Measurements from ENCODE around the gene KCMF1.

KCMF1 gene

DNA sequence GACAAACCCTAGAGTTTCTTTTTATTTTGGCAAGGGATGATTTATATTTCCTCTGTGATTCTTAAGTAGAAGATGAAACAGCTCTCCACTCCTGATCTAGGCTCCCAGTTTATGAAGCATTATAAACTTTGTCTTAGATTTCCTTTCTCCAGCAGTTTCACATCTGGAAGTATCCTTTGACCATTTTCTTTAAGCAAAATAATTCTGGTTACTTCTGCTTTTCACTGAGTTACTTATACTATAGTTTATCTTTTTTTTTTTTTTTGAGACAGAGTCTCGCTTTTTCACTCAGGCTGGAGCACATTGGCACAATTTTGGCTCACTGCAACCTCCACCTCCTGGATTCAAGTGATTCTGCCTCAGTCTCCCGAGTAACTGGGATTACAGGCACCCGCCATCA, 45.5 kb downstream of the KCMF1 start:
- DNase-seq (ENCODE audit: low read depth, low spot score) = no peak
- H3K9me3 ChIP-seq (ENCODE audit: insufficient read depth, low read length) = no peaks in the 10 kb centered on the region
- no peak overlapping the region for H3K9ac ChIP-seq (ENCODE audit: insufficient read length, low read depth)
- H3K4me3 ChIP-seq (ENCODE audit: insufficient read length, low read depth) = no peak overlapping the region
- no peaks in the 10 kb centered on the region for H3K36me3 ChIP-seq (ENCODE audit: insufficient read depth, insufficient read length, low read length)
- H3K27me3 ChIP-seq (ENCODE audit: insufficient read depth, insufficient read length) = no peaks in the 10 kb centered on the region
- TF ChIP-seq ZNF274 (IDR thresholded peaks at IDR 0.05; ENCODE audit: low read depth, low read length) (no peak), YY1 (IDR thresholded peaks at IDR 0.05; ENCODE audit: insufficient read depth, insufficient read length) (no peak), SUZ12 (IDR thresholded peaks at IDR 0.05; ENCODE audit: extremely low read depth, insufficient read depth, insufficient read length) (no peak)
- no peaks in the 10 kb centered on the region for H3K4me1 ChIP-seq (ENCODE audit: insufficient read depth, insufficient read length)

DNA sequence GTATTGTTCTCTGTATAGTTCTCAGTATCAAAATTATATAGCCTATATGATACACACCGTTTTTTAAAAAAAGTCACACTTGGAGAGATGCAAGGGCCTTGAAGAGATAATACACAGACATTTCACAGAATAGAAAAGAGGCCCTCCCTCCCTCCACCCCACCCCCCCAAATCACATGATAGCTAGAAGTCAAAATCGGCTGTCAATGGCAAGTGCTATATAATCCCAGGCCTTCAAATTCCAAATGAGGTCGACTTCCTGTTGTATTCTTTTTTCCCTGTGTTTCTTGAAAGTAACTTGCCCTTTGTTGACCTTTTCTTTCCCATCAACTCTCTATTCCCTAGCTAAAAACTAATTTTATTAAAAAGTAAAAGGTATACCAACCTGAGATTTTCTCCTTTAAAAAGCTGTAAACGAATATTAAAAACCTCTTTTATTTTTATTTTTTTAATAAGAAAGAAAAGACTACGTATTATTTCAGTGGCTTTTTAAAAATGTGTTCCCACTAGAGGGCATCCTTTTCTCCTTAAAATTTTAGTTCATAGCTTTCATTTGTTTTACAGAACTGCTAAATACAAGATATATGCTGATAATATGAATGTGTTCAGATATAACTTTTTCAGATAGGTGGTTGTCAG, 46.6 kb downstream of the KCMF1 start:
- peak; percentile 28 for DNase-seq (ENCODE audit: low read depth, low spot score)
- TF ChIP-seq YY1 (IDR thresholded peaks at IDR 0.05; ENCODE audit: insufficient read depth, insufficient read length) (no peak), ZNF274 (IDR thresholded peaks at IDR 0.05; ENCODE audit: low read depth, low read length) (no peak), SUZ12 (IDR thresholded peaks at IDR 0.05; ENCODE audit: extremely low read depth, insufficient read depth, insufficient read length) (no peak)

DNA sequence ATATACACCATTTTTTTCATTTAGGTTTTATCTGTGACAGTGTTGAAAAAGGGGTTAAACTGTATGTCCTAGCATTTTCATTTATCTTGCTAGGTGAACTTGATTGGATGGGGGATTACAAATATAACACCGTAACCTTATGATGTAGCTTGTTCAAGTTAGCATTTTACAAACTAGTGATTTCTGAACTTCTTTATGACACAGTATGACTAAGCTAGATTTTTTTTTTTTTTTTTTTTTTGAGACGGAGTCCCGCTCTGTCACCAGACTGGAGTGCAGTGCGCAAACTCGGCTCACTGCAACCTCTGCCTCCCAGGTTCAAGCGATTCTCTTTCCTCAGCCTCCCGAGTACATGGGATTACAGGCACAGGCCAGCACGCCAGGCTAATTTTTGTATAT, 47.1 kb downstream of the KCMF1 start:
- H3K9me3 ChIP-seq (ENCODE audit: insufficient read depth, low read length) = no peaks in the 10 kb centered on the region
- H3K9ac ChIP-seq (ENCODE audit: insufficient read length, low read depth) = no peak overlapping the region
- H3K27me3 ChIP-seq (ENCODE audit: insufficient read depth, insufficient read length) = no peaks in the 10 kb centered on the region
- no peaks in the 10 kb centered on the region for H3K4me1 ChIP-seq (ENCODE audit: insufficient read depth, insufficient read length)
- no peak for TF ChIP-seq ZNF274 (IDR thresholded peaks at IDR 0.05; ENCODE audit: low read depth, low read length)
- TF ChIP-seq SUZ12 (IDR thresholded peaks at IDR 0.05; ENCODE audit: extremely low read depth, insufficient read depth, insufficient read length) = no peak
- no peak for TF ChIP-seq YY1 (IDR thresholded peaks at IDR 0.05; ENCODE audit: insufficient read depth, insufficient read length)
- no peak overlapping the region for H3K4me3 ChIP-seq (ENCODE audit: insufficient read length, low read depth)
- no peak for DNase-seq (ENCODE audit: low read depth, low spot score)
- H3K36me3 ChIP-seq (ENCODE audit: insufficient read depth, insufficient read length, low read length) = no peaks in the 10 kb centered on the region

More for the DNA sequence above, 46.6 kb downstream of the KCMF1 start:
- Histone ChIP-seq H3K36me3 (ENCODE audit: insufficient read depth, insufficient read length, low read length) (no peaks in the 10 kb centered on the region), H3K4me1 (ENCODE audit: insufficient read depth, insufficient read length) (no peaks in the 10 kb centered on the region), H3K9me3 (ENCODE audit: insufficient read depth, low read length) (no peaks in the 10 kb centered on the region), H3K4me3 (ENCODE audit: insufficient read length, low read depth) (no peak overlapping the region), H3K27me3 (ENCODE audit: insufficient read depth, insufficient read length) (no peaks in the 10 kb centered on the region), H3K9ac (ENCODE audit: insufficient read length, low read depth) (no peak overlapping the region)

DNA sequence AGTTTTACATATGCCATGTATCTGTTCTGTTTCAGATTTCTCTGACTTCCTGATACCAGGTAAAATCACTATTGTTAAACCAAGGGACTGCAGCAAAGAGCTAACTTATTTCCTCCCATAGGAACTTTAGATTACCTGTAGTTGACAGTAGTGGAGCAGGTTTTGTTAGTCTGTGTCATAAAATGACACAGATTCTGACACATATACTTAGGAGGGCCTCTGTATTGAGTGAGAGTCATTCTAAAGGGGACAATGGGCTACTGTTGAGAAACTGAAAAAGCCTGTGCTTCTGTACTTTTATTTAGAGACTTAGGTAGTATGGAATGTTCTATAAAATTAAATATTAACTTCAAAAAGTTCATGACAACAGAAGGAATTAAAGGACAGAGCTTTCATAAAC, 48.2 kb downstream of the KCMF1 start:
- Histone ChIP-seq H3K9ac (ENCODE audit: insufficient read length, low read depth) (no peak overlapping the region), H3K36me3 (ENCODE audit: insufficient read depth, insufficient read length, low read length) (no peaks in the 10 kb centered on the region), H3K4me1 (ENCODE audit: insufficient read depth, insufficient read length) (no peaks in the 10 kb centered on the region), H3K4me3 (ENCODE audit: insufficient read length, low read depth) (no peak overlapping the region), H3K27me3 (ENCODE audit: insufficient read depth, insufficient read length) (no peaks in the 10 kb centered on the region), H3K9me3 (ENCODE audit: insufficient read depth, low read length) (no peaks in the 10 kb centered on the region)
- TF ChIP-seq SUZ12 (IDR thresholded peaks at IDR 0.05; ENCODE audit: extremely low read depth, insufficient read depth, insufficient read length) (no peak), YY1 (IDR thresholded peaks at IDR 0.05; ENCODE audit: insufficient read depth, insufficient read length) (no peak), ZNF274 (IDR thresholded peaks at IDR 0.05; ENCODE audit: low read depth, low read length) (no peak)
- DNase-seq (ENCODE audit: low read depth, low spot score) = no peak

DNA sequence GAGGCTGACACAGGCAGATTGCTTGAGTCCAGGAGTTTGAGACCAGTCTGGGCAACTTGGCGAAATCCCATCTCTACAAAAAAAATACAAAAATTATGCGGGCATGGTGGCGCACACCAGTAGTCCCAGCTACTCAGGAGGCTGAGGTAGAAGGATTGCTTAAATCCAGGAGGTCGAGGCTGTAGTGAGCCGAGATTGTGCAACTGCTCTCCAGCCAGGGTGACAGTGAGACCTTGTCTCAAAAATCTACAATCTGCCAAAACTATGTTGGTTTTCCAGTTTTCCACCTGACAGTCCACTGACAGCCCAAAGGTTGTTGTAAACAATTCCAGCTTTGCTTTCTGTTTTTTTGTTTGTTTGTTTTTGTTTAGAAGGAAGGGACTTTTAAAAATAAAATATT, 51.3 kb downstream of the KCMF1 start:
- TF ChIP-seq ZNF274 (IDR thresholded peaks at IDR 0.05; ENCODE audit: low read depth, low read length) (no peak), YY1 (IDR thresholded peaks at IDR 0.05; ENCODE audit: insufficient read depth, insufficient read length) (no peak), SUZ12 (IDR thresholded peaks at IDR 0.05; ENCODE audit: extremely low read depth, insufficient read depth, insufficient read length) (no peak)
- Histone ChIP-seq H3K9ac (ENCODE audit: insufficient read length, low read depth) (no peak overlapping the region), H3K4me1 (ENCODE audit: insufficient read depth, insufficient read length) (no peaks in the 10 kb centered on the region), H3K36me3 (ENCODE audit: insufficient read depth, insufficient read length, low read length) (no peaks in the 10 kb centered on the region), H3K27me3 (ENCODE audit: insufficient read depth, insufficient read length) (no peaks in the 10 kb centered on the region), H3K4me3 (ENCODE audit: insufficient read length, low read depth) (no peak overlapping the region), H3K9me3 (ENCODE audit: insufficient read depth, low read length) (no peaks in the 10 kb centered on the region)
- DNase-seq (ENCODE audit: low read depth, low spot score) = no peak

DNA sequence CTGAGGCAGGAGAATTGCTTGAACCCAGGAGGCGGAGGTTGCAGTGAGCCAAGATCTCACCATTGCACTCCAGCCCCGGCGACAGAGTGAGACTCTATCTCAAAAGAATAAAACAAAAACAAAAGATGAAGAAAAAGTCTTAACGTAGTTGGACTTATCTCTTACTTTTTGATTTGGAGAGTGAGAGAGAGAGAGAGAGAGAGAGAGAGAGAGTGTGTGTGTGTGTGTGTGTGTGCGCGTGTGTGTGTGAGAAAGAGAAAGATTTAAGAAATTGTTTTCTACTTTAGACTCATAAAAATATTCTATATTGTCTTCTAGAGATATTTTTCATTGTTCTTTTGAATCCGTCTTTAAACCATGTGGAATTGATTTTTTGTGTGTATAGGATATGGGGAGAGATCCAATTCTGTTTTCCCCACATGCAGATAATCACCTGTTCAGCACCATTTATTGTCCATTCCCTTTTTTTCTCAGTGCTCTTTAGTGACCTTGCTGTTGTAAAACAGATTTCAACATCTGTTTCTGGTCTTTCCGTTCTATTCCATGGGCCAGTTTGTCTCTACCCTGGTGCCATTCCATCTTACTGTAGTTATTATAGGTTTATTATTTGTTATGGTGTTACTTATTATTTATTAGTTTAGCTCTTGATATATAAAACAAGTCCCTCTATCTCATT, 53.5 kb downstream of the KCMF1 start:
- no peak for TF ChIP-seq YY1 (IDR thresholded peaks at IDR 0.05; ENCODE audit: insufficient read depth, insufficient read length)
- peaks cover 9% of the 10 kb centered on the region for H3K36me3 ChIP-seq (ENCODE audit: insufficient read depth, insufficient read length, low read length)
- no peak for DNase-seq (ENCODE audit: low read depth, low spot score)

DNA sequence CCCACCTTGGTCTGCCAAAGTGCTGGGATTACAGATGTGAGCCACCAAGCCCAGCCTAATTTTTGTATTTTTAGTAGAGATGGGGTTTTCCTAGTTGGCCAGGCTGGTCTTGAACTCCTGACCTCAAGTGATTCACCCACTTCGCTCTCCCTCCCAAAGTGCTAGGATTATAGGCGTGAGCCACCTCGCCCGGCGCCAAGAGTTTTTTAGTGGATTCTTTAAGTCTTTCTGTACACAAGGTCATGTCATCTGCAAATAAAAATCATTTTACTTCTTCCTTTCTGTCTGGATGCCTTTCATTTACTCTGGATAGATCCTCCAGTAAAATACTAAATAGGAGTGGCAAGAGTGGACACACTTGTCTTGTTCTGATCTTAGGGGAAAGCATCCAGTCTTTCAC, 61.7 kb downstream of the KCMF1 start:
- TF ChIP-seq ZNF274 (IDR thresholded peaks at IDR 0.05; ENCODE audit: low read depth, low read length) = no peak
- TF ChIP-seq YY1 (IDR thresholded peaks at IDR 0.05; ENCODE audit: insufficient read depth, insufficient read length) = no peak
- no peak for TF ChIP-seq SUZ12 (IDR thresholded peaks at IDR 0.05; ENCODE audit: extremely low read depth, insufficient read depth, insufficient read length)
- no peaks in the 10 kb centered on the region for H3K4me1 ChIP-seq (ENCODE audit: insufficient read depth, insufficient read length)
- H3K4me3 ChIP-seq (ENCODE audit: insufficient read length, low read depth) = no peak overlapping the region
- no peak for DNase-seq (ENCODE audit: low read depth, low spot score)
- H3K36me3 ChIP-seq (ENCODE audit: insufficient read depth, insufficient read length, low read length) = peaks cover 53% of the 10 kb centered on the region
- H3K9ac ChIP-seq (ENCODE audit: insufficient read length, low read depth) = no peak overlapping the region
- no peaks in the 10 kb centered on the region for H3K27me3 ChIP-seq (ENCODE audit: insufficient read depth, insufficient read length)
- no peaks in the 10 kb centered on the region for H3K9me3 ChIP-seq (ENCODE audit: insufficient read depth, low read length)

More for the DNA sequence above, 53.5 kb downstream of the KCMF1 start:
- no peak overlapping the region for H3K9ac ChIP-seq (ENCODE audit: insufficient read length, low read depth)
- no peaks in the 10 kb centered on the region for H3K4me1 ChIP-seq (ENCODE audit: insufficient read depth, insufficient read length)
- no peaks in the 10 kb centered on the region for H3K27me3 ChIP-seq (ENCODE audit: insufficient read depth, insufficient read length)
- H3K4me3 ChIP-seq (ENCODE audit: insufficient read length, low read depth) = no peak overlapping the region
- no peaks in the 10 kb centered on the region for H3K9me3 ChIP-seq (ENCODE audit: insufficient read depth, low read length)
